HG03432 (cell line): ENCODE results near the gene DNAJC18.
"Not testable (repeated sequence)": the region's sequence is repeated elsewhere in the genome, so short reads cannot be mapped to it uniquely, and the experiment has no call there.

Experiments used
- ATAC-seq: cut with Tn5 transposase; IDR thresholded peaks from one replicate; pipeline ENCODE4 v1.9.1; 2021; ENCODE audit warnings: mild to moderate bottlenecking, moderate library complexity; ENCODE audit not compliant: unreplicated experiment

DNAJC18 gene

DNA sequence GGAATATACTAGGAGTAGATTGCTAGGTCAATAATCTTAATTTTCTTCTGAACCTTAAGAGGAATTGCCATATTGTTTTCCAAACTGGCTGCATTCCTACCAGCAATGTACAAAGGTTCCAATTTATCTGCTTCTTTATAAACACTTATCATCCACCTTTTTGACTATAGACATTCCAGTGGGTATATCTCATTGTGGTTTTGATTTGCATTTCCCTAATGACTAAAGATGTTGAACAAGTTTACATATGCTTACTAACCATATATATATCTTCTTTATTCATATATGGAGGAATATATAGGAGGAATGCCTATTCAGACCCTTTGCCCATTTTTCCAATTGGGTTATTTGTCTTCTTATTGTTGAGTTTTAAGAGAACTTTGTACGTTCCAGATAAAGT, 7.6 kb downstream of the DNAJC18 start:
- no peak for ATAC-seq

GRCh38 chr5:139430015-139430414, 9.3 kb downstream of the DNAJC18 start:
- no peak for ATAC-seq

DNA sequence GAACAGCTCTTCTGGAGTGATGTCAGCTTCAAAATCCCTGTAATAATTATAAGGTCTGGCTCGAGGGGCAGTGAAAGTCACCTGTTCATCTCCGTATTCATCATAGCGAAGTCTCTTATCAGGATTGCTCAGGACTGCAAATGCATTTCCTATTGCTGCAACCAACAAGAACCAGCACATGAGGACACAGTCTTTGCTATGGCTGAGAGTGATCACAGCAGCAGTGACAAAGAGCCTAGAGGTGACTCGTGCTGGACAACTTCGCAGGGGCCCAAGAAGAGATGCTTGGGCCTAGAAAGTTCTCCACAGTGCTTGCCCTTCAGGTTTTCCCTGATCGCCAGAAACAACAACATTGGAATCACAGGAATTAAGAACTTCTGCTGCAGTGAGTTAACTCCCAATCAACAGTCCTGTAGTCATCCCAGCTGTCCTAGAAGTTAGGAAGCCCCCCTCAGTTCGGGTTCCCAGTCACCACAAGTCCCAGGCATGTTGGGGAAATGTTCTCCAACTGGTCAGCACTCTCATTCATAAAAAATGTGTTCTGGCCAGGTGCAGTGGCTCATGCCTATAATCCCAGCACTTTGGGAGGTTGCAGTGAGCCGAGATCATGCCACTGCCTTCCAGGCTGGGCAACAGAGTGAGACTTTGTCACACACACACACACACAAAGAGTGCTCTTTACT, 13.0 kb downstream of the DNAJC18 start:
- no peak for ATAC-seq

- no peak for ATAC-seq
These were observed 13.8 kb downstream of the DNAJC18 start for GRCh38 chr5:139425497-139425896.

DNA sequence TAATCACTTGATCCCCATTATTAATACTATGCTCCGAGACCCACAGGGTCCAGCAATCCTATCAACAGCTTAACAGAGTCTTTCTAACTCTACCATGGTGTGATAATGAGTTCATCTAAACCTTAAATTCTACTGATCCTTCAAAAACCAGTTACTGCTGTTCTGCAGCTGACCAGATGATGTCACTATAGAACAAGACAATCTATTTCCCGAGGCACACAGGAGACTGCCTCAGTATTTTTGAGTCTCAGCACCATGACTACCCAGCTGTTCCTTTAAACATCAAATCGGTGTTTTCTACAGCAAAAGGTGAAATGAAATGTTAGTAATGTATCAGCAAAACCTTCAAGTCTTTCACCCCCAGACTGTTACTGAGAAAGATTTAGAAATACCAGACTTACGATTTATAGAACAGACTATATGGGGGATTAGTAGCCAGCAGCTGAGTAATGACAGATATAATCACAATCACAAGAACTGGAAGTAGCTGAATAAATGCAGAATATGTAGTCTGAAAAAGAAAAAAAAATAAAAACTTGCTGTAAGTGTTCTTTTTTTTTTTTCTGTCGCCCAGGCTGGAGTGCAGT, 16.9 kb downstream of the DNAJC18 start:
- ATAC-seq = peak; percentile 63

GRCh38 chr5:139419226-139420192, 19.8 kb downstream of the DNAJC18 start:
- ATAC-seq = no peak

- no peak for ATAC-seq
These were observed 20.5 kb downstream of the DNAJC18 start for GRCh38 chr5:139418793-139419192.

DNA sequence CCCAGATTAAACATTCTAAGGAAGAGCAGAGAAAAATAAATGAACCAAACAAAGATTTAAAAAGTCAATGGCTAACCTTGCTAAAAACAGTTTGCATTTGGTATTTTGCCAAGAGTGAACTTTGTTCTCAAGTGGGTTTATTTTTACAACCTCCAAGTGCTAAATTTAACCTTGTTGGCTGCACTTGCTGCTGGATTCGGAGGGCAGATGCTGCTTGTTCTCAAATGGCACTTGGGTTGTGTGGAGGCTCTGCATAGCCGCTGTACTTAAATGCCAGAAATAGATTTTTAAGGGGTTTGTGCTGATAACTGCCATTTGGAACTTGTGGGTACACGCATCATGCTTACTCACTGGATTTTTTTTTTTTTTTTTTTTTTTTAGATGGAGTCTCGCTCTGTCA, 22.1 kb downstream of the DNAJC18 start:
- ATAC-seq = no peak

GRCh38 chr5:139416651-139417050, 22.7 kb downstream of the DNAJC18 start:
- no peak for ATAC-seq

GRCh38 chr5:139415869-139416268, 23.5 kb downstream of the DNAJC18 start:
- no peak for ATAC-seq

GRCh38 chr5:139415221-139415861, 24.0 kb downstream of the DNAJC18 start:
- no peak for ATAC-seq

DNA sequence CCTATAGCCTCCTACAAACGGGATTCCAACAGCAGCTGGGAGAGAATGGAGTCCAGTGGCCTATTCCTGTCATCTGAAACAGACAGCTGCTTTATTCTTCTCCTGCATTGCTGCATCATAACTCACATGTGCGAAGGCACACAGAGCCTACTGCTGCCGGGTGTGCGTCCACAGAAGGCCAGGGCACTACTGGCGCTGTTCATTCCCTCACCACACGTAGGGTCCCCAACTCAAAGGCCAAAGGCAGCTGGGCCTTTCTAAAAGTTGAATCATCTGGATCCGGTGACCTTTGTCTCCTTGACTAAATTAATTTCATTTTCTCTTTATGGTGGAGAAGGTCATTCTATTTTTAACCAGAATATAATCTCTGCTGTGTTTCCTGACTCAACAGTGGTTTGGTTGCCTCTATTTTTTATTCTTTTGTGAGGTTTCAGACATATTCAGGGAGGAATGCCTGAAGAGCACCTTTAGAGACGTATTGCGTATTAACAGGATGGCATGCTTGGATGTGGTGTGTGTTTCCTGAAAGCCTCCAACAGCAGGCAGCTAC, 24.7 kb downstream of the DNAJC18 start:
- no peak for ATAC-seq

DNA sequence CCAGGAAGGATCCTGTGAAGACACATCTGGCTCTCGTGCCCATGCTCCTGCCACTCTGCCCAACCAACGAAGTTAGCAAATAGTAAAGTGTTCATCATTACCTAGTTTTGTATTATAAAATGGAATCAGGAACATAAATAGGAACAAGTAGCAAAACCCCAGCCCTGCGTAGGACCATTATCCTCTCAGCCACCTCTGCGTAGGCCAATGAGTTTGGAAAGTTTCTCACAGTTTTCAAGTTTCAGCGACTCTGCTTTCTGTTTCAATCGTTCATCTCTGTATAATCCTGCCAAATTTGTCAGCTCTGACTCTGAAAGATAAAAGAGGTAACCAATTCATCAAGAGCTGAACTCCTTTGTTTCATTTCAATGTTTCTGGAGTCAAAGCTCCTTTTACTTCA, 25.4 kb downstream of the DNAJC18 start:
- peak; percentile 54 for ATAC-seq

- ATAC-seq = no peak
These were observed 26.2 kb downstream of the DNAJC18 start for GRCh38 chr5:139413153-139413552.

DNA sequence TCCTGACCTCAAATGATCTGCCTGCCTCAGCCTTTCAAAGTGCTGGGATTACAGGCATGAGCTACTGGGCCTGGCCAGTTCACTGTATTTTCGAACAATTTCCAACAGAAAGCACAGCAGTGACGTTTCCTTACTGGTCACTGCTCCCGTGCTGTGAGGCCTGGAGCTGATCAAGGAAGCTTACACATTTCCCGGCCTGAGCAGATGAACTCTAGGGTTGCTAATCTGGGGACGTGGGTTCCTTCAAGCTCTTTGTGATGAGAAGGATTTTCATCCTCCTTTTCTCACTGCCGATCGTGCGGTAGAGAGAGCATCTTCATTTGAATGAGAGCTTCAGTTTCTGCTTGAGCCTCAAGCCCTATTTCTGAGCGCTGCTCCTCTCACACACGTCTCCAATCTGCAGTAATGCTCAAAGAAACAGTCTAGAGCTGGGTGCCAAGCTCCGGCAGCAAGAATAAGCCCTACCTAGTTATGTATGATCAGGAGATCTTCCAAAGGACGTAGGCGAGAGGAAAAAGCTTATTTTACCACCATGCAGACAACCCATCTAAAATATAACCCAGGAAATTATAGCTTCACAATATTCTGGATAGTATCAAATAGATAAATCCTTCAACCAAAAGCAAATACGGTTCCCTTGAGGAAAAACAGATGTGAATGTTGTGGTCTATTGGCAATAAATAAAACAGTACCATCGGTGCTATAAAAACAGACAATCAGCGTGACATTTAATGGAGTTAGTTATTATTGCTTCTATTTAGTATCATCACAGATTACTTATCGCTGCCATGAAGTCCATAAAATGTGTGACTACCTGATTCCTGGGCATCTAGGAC, 28.1 kb downstream of the DNAJC18 start:
- ATAC-seq = no peak

- no peak for ATAC-seq
These were observed 29.0 kb downstream of the DNAJC18 start for GRCh38 chr5:139410121-139410992.

DNA sequence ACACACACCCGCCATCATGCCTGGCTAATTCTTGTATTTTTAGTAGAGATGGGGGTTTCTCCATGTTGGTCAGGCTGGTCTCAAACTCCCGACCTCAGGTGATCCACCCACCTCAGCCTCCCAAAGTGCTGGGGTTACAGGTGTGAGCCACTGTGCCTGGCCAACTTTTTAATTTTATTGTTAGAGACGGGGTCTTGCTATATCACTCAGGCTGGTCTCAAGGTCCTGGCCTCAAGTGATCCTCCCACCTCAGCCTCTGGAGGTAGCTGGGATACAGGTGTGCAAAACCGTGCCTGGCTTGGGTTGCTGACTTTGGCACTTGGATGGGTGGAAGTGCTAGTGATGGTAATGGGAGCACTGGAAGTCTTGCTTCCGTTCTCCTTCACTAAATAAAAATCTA, 30.2 kb downstream of the DNAJC18 start:
- ATAC-seq = not testable (repeated sequence)

GRCh38 chr5:139408191-139408590, 31.1 kb downstream of the DNAJC18 start:
- no peak for ATAC-seq

GRCh38 chr5:139407517-139407916, 31.8 kb downstream of the DNAJC18 start:
- no peak for ATAC-seq
